Endodermal cell (in vitro differentiated cells): Measurements from ENCODE around the gene DYNC1I1. TPM values are rescaled to one million over a fixed set of nuclear protein-coding genes. Genes with fewer than 3 reads are reported as not detected.

Source experiments
- DNase-seq: peaks from one replicate; pipeline ENCODE4 v3.0.0-alpha.2; 2017
- H3K27ac ChIP-seq: 2 replicates; pipeline ENCODE4 v1.5.1; 2013; ENCODE audit warnings: mild to moderate bottlenecking, low read depth, low read length, moderate library complexity
- H3K27me3 ChIP-seq: 2 replicates; pipeline ENCODE4 v1.6.1; 2013; ENCODE audit warnings: mild to moderate bottlenecking, low read length, moderate library complexity; ENCODE audit not compliant: insufficient read depth, control insufficient read depth, poor library complexity, severe bottlenecking
- H3K36me3 ChIP-seq: 2 replicates; pipeline ENCODE4 v1.7.0; 2013; ENCODE audit warnings: mild to moderate bottlenecking, low read length, moderate library complexity; ENCODE audit not compliant: control insufficient read depth, insufficient read depth
- H3K4me1 ChIP-seq: one replicate; pipeline ENCODE4 v1.7.0; 2013; ENCODE audit warnings: low read length; ENCODE audit not compliant: control insufficient read depth, insufficient read depth
- H3K4me3 ChIP-seq: 2 replicates; pipeline ENCODE4 v1.5.1; 2013; ENCODE audit warnings: mild to moderate bottlenecking, low read length, moderate library complexity
- H3K9ac ChIP-seq: 2 replicates; pipeline ENCODE4 v1.6.1; 2013; ENCODE audit warnings: mild to moderate bottlenecking, low read length, moderate library complexity; ENCODE audit not compliant: poor library complexity, severe bottlenecking; ENCODE audit errors: extremely low read depth
- H3K9me3 ChIP-seq: 2 replicates; pipeline ENCODE4 v1.6.1; 2013; ENCODE audit warnings: mild to moderate bottlenecking, low read length, moderate library complexity; ENCODE audit not compliant: control insufficient read depth
- H3K27ac Mint-ChIP-seq: 2 replicates; pipeline ENCODE4 v1.8.0; 2020; ENCODE audit warnings: mixed read lengths
- H3K27me3 Mint-ChIP-seq: 2 replicates; pipeline ENCODE4 v1.8.0; 2021; ENCODE audit warnings: mild to moderate bottlenecking, mixed read lengths; ENCODE audit not compliant: insufficient read depth
- H3K36me3 Mint-ChIP-seq: 2 replicates; pipeline ENCODE4 v1.8.0; 2020; ENCODE audit warnings: low read depth, mixed read lengths
- H3K4me1 Mint-ChIP-seq: 2 replicates; pipeline ENCODE4 v1.8.0; 2020; ENCODE audit warnings: mixed read lengths
- H3K4me3 Mint-ChIP-seq: 2 replicates; pipeline ENCODE4 v1.8.0; 2020; ENCODE audit warnings: mild to moderate bottlenecking, moderate library complexity, mixed read lengths
- H3K9me3 Mint-ChIP-seq: 2 replicates; pipeline ENCODE4 v1.8.0; 2020; ENCODE audit warnings: mild to moderate bottlenecking, mixed read lengths
- CTCF ChIP-seq: fragments of 200-600 bp; sonication (generic); conservative IDR thresholded peaks from 2 replicates; pipeline ENCODE4 v1.5.0; 2021; ENCODE audit warnings: antibody characterized with exemption, mild to moderate bottlenecking
- WGBS, 2 experiments: methylation state at CpG; one replicate each; pipeline versions ENCODE4 v1.1.5 to v1.1.7; 2013; ENCODE audit warnings: missing lambda C conversion rate in 2 of 2, mixed read lengths in 1 of 2; ENCODE audit not compliant: insufficient coverage in 1 of 2, insufficient read length in 1 of 2; 5-methylcytosine and 5-hydroxymethylcytosine counted together
- total RNA-seq, 2 donors: library from RNA; stranded (reverse); fragmentation: NEBNext Ultra II Directional in 1 of 2; extraction: Animal tissue kit (Norgen Biotek cat#: 25700) in 1 of 2; gene quantifications; 2 replicates in 1 of 2; 3 replicates in 1 of 2; pipeline ENCODE4 v1.2.1, GENCODE V29; 2021

Gene DYNC1I1
- total RNA-seq, 2 donors from 2014 or later = 6.5 to 7.2 TPM

- Mint-ChIP-seq H3K4me3 (no peak overlapping the region), H3K27me3 (no peaks in the 10 kb centered on the region), H3K4me1 (peaks cover 3% of the 10 kb centered on the region), H3K36me3 (no peaks in the 10 kb centered on the region), H3K9me3 (no peaks in the 10 kb centered on the region), H3K27ac (no peak overlapping the region)
- Histone ChIP-seq H3K9ac (no peak overlapping the region), H3K36me3 (no peaks in the 10 kb centered on the region), H3K9me3 (no peaks in the 10 kb centered on the region), H3K4me1 (no peaks in the 10 kb centered on the region), H3K27me3 (no peaks in the 10 kb centered on the region), H3K4me3 (no peak overlapping the region), H3K27ac (no peak overlapping the region)
- DNase-seq = no peak
- TF ChIP-seq CTCF = no peak
- WGBS, 2 experiments = 94 to 100% methylated on average over 1 to 4 of the region's 4 CpGs
These were observed 41.7 kb upstream of the DYNC1I1 start for GRCh38 chr7:95730493-95731280.

- Mint-ChIP-seq H3K36me3 (no peaks in the 10 kb centered on the region), H3K27me3 (peaks cover 6% of the 10 kb centered on the region), H3K9me3 (no peaks in the 10 kb centered on the region), H3K27ac (no peak overlapping the region), H3K4me3 (no peak overlapping the region), H3K4me1 (no peaks in the 10 kb centered on the region)
- Histone ChIP-seq H3K27me3 (no peaks in the 10 kb centered on the region), H3K9ac (no peak overlapping the region), H3K9me3 (no peaks in the 10 kb centered on the region), H3K36me3 (no peaks in the 10 kb centered on the region), H3K27ac (no peak overlapping the region), H3K4me1 (no peaks in the 10 kb centered on the region), H3K4me3 (no peak overlapping the region)
- DNase-seq = no peak
- TF ChIP-seq CTCF = no peak
- 73 to 86% methylated on average over 3 of the region's 3 CpGs for WGBS, 2 experiments
These were observed 35.7 kb upstream of the DYNC1I1 start for GRCh38 chr7:95736635-95737034.

DNA sequence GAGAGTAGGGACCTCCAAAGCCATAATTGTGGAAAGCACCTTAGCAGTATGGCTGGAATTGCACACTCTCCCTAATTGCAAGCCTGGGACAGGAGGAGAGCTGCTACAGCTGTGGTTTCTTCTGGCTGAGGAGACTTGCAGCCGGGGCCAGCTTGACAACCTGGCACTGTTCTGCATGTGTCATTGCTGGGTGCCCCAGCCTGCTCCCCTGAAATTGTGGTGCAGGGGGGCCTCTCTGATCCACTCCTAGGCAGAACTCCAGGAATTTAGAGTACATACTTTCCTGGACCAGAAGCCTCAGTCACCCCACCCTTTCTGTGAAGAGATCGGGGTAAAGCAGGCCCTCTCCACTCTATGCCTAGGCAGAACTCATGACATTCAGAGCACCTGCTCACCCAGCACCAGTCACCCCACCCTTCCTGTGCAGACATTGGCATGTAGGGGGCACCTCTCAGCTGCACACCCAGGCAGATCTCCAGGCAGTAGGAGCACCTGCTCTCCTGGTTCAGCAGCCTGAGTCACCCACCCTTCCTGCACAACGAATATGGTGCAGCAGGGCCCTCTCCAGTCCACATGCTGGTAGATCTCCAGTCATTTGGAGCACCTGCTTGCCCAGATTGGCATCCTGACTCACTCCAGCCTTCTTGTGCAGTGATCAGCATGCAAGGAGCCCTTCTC is 34.4 kb upstream of the DYNC1I1 start:
- no peak overlapping the region for H3K27ac Mint-ChIP-seq
- H3K9me3 ChIP-seq = no peaks in the 10 kb centered on the region
- TF ChIP-seq CTCF = no peak
- peaks cover 6% of the 10 kb centered on the region for H3K27me3 Mint-ChIP-seq
- no peaks in the 10 kb centered on the region for H3K36me3 ChIP-seq
- no peak for DNase-seq
- no peaks in the 10 kb centered on the region for H3K36me3 Mint-ChIP-seq
- no peaks in the 10 kb centered on the region for H3K4me1 ChIP-seq
- H3K4me1 Mint-ChIP-seq = no peaks in the 10 kb centered on the region
- H3K9me3 Mint-ChIP-seq = no peaks in the 10 kb centered on the region
- no peaks in the 10 kb centered on the region for H3K27me3 ChIP-seq
- no peak overlapping the region for H3K4me3 ChIP-seq
- H3K27ac ChIP-seq = no peak overlapping the region
- WGBS, 2 experiments = 85 to 100% methylated on average over 1 to 3 of the region's 3 CpGs
- H3K4me3 Mint-ChIP-seq = no peak overlapping the region
- no peak overlapping the region for H3K9ac ChIP-seq
